GM12878 (cell line): ENCODE data around the gene PLEKHO1. TPM values are rescaled to one million over a fixed set of nuclear protein-coding genes. Genes with fewer than 3 reads are reported as not detected.

Source experiments
- ATAC-seq: fragments of 200-7000 bp; cut with Tn5 transposase; 3 replicates; pipeline ENCODE4 v1.9.1; 2020; ENCODE audit warnings: mild to moderate bottlenecking, moderate library complexity
- BruUV-seq: library from RNA; stranded (reverse); fragments of 400-500 nt; replicated peaks from 2 replicates; lab custom pipeline; 2021; lab: Mats Ljungman, UMichigan
- CTCF ChIA-PET: fragments of 300-600 bp; sonication (Branson Sonifier 250); formaldehyde crosslinking; extraction: SDS; loops from one replicate; lab custom pipeline; 2021; ENCODE audit warnings: inconsistent platforms; lab: Yijun Ruan, JAX
- POLR2A ChIA-PET: fragments of 350-600 bp; formaldehyde crosslinking; extraction: SDS; loops from one replicate; lab custom pipeline; 2021; ENCODE audit warnings: inconsistent platforms; lab: Charles Lee
- RAD21 ChIA-PET: fragments of 300-600 bp; sonication (Branson Sonifier 250); formaldehyde crosslinking; loops from one replicate; lab custom pipeline; 2023; ENCODE audit warnings: antibody characterized with exemption; ENCODE audit not compliant: unreplicated experiment; lab: Charles Lee
- SMC1A ChIA-PET: fragments of 300-600 bp; sonication (Branson Sonifier 250); formaldehyde crosslinking; loops from one replicate; lab custom pipeline; 2023; ENCODE audit not compliant: unreplicated experiment, uncharacterized antibody; lab: Charles Lee
- DNase-seq: peaks from one replicate; pipeline ENCODE4 v3.0.0-alpha.2; 2011; ENCODE audit warnings: low read depth, low spot score
- FAIRE-seq: peaks from 3 replicates; lab custom pipeline; 2011; peaks lifted over from hg19 to GRCh38; lab: Jason Lieb, UNC
- H2AFZ ChIP-seq: 2 replicates; pipeline ENCODE4 v1.6.0; 2011; ENCODE audit warnings: low read depth, low read length, control low read depth; ENCODE audit not compliant: control insufficient read depth
- H3K27ac ChIP-seq: 2 replicates; pipeline ENCODE4 v1.5.1; 2011; ENCODE audit warnings: control low read depth; ENCODE audit not compliant: control insufficient read depth, insufficient read depth
- H3K27me3 ChIP-seq, 2 experiments: replicated peaks in 1 of 2; 2 replicates each; pipeline versions ENCODE4 v1.6.0 to v1.6.1; 2011; ENCODE audit warnings: low read length in 1 of 2; ENCODE audit not compliant: control insufficient read depth in 2 of 2, insufficient read depth in 2 of 2
- H3K36me3 ChIP-seq, 2 experiments: 2 replicates each; pipeline ENCODE4 v1.5.1; 2011; ENCODE audit warnings: low read length in 1 of 2; ENCODE audit not compliant: control insufficient read depth in 2 of 2, insufficient read depth in 2 of 2
- H3K4me1 ChIP-seq: 2 replicates; pipeline ENCODE4 v1.6.1; 2011; ENCODE audit warnings: mild to moderate bottlenecking, low read length, moderate library complexity, mixed read lengths; ENCODE audit not compliant: control insufficient read depth, insufficient read depth
- H3K4me2 ChIP-seq: 2 replicates; pipeline ENCODE4 v1.6.0; 2011; ENCODE audit warnings: control low read depth; ENCODE audit not compliant: control insufficient read depth, insufficient read depth
- H3K4me3 ChIP-seq: fragments of 200-600 bp; sonication (generic); 2 replicates; pipeline ENCODE4 v1.5.1; 2016
- H3K79me2 ChIP-seq: 2 replicates; pipeline ENCODE4 v1.6.0; 2011; ENCODE audit warnings: low read length; ENCODE audit not compliant: control insufficient read depth, insufficient read depth
- H3K9ac ChIP-seq: 2 replicates; pipeline ENCODE4 v1.8.0; 2011; ENCODE audit warnings: low read length, control low read depth, mixed read lengths; ENCODE audit not compliant: control insufficient read depth, insufficient read depth
- H3K9me3 ChIP-seq: replicated peaks from 3 replicates; pipeline ENCODE4 v1.5.1; 2011; ENCODE audit warnings: mild to moderate bottlenecking, low read length; ENCODE audit not compliant: control insufficient read depth, insufficient read depth
- H4K20me1 ChIP-seq: 2 replicates; pipeline ENCODE4 v1.6.0; 2011; ENCODE audit not compliant: control insufficient read depth, insufficient read depth
- BACH1 ChIP-seq: fragments of 450-650 bp; IDR thresholded peaks from 2 replicates; pipeline ENCODE4 v1.6.1; 2017; ENCODE audit warnings: mild to moderate bottlenecking, borderline replicate concordance
- BRCA1 ChIP-seq: IDR thresholded peaks from 2 replicates; pipeline ENCODE4 v1.6.1; 2011; ENCODE audit warnings: low read depth, low read length, improper control_type of control experiment
- CREB1 ChIP-seq: IDR thresholded peaks from 2 replicates; pipeline ENCODE4 v1.6.1; 2012; ENCODE audit warnings: low read depth, mild to moderate bottlenecking, inconsistent platforms
- EGR1 ChIP-seq, 2 experiments: IDR thresholded peaks; 1 replicate in 1 of 2; 2 replicates in 1 of 2; pipeline ENCODE4 v1.6.1; 2011 to 2012; ENCODE audit warnings: low read depth in 2 of 2, low read length in 2 of 2, borderline replicate concordance in 1 of 2, mild to moderate bottlenecking in 1 of 2, moderate library complexity in 1 of 2
- MLLT1 ChIP-seq: fragments of 450-650 bp; IDR thresholded peaks from 2 replicates; pipeline ENCODE4 v1.6.1; 2016; ENCODE audit warnings: mild to moderate bottlenecking
- MYB ChIP-seq: fragments of 150-350 bp; IDR thresholded peaks from 2 replicates; pipeline ENCODE4 v1.6.1; 2014; ENCODE audit warnings: mild to moderate bottlenecking, low read depth, low read length, borderline replicate concordance
- SPI1 ChIP-seq: IDR thresholded peaks from 2 replicates; pipeline ENCODE4 v1.6.1; 2011; ENCODE audit warnings: low read depth, mild to moderate bottlenecking, low read length, moderate library complexity, borderline replicate concordance; ENCODE audit not compliant: insufficient read depth
- WGBS: methylation state at CpG from one replicate; pipeline ENCODE4 v1.1.6; 2016; ENCODE audit warnings: low lambda C conversion rate; ENCODE audit not compliant: insufficient replicate concordance, insufficient coverage; ENCODE audit errors: missing lambda C conversion rate; 5-methylcytosine and 5-hydroxymethylcytosine counted together
- in situ Hi-C: fragments of 300-500 bp; cut with MboI; formaldehyde crosslinking; loops from 9 replicates; pipeline ENCODE4 v1.14.3; 2018; ENCODE audit warnings: mixed read lengths
- intact Hi-C: fragments of 100-400 bp; cut with micrococcal nuclease; formaldehyde crosslinking; loops from one replicate; pipeline ENCODE4 v1.14.2; 2022; ENCODE audit not compliant: unreplicated experiment
- polyA plus RNA-seq, 11 experiments: library from polyadenylated mRNA; depleted of rRNA in 4 of 11; unstranded in 6 of 11; stranded (reverse) in 5 of 11; fragments of >200 nt; fragmentation: Nextera tagmentation in 4 of 11; fragmentation: Illumina TruSeq in 1 of 11; extraction: Ambion mirVana in 4 of 11; extraction: Trizol in 1 of 11; gene quantifications; 1 replicate in 1 of 11; 2 replicates in 10 of 11; pipeline versions ENCODE4 v1.2.1 to v1.2.3, GENCODE V29; 2011 to 2016; ENCODE audit warnings: inconsistent platforms in 2 of 11, missing spikeins in 2 of 11, low read depth in 1 of 11
- total RNA-seq, 4 experiments: library from RNA; depleted of rRNA in 3 of 4; stranded (reverse); fragments of >200 nt in 3 of 4; fragmentation: Illumina TruSeq in 1 of 4; extraction: Trizol in 1 of 4; gene quantifications; 2 replicates each; pipeline versions ENCODE4 v1.2.1 to v1.2.3, GENCODE V29; 2013 to 2021
- TF ChIP-seq, protein P1 (sequence below): fragments of 450-650 bp; formaldehyde crosslinking; IDR thresholded peaks from 2 replicates; pipeline ENCODE4 v1.4.0; 2020; ENCODE audit warnings: mild to moderate bottlenecking, moderate library complexity

Gene PLEKHO1
- total and polyA plus RNA-seq, 10 of the 15 experiments (the other 5 are each of a cell fraction or from before 2014, with no cell fraction given), result 5.3 to 184 (median 88.8) TPM

DNA sequence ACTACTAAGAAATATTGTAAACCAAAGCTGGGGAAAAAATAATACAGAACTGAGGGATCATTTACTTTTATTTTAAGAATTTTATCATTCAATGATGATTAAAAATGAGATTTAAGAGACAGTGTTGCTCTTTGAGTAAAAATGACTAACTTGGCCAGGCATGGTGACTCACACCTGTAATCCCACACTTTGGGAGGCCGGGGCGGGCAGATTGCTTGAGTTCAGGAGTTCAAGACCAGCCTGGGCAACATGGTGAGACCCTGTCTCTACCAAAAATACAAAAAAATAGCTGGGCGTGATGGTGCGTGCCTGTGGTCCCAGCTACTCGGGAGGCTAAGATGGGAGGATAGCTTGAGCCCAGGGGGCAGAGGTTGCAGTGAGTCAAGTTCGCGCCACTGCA is 21.8 kb upstream of the PLEKHO1 start:
- ChIA-PET RAD21 (interaction anchor here (1.1 to 1.5 kb wide), 4 partner anchors 17 to 55 kb away, joined by 3 to 4 read pairs (median 3); partner anchors contain the start of gene PLEKHO1), CTCF (interaction anchor here (0.7 to 2.1 kb wide), 8 partner anchors 12 to 166 kb away, joined by 3 to 10 read pairs (median 3); no protein-coding TSS in a partner anchor), SMC1A (interaction anchor here (1.4 to 1.7 kb wide), 3 partner anchors 9 to 13 kb away, joined by 4 to 6 read pairs (median 6); no protein-coding TSS in a partner anchor), POLR2A (interaction anchor here (0.8 to 1.1 kb wide), 2 partner anchors 15 to 23 kb away, joined by 3 to 4 read pairs; no protein-coding TSS in a partner anchor)
- Histone ChIP-seq H4K20me1 (no peaks in the 10 kb centered on the region), H3K36me3 (no peaks in the 10 kb centered on the region), H3K4me1 (no peaks in the 10 kb centered on the region), H3K79me2 (no peaks in the 10 kb centered on the region), H3K27me3 (no peaks in the 10 kb centered on the region), H3K9ac (no peak overlapping the region), H3K4me3 (no peak overlapping the region), H3K4me2 (no peak overlapping the region), H3K27ac (no peak overlapping the region), H3K9me3 (no peaks in the 10 kb centered on the region), H2AFZ (no peak overlapping the region)
- no peak for ATAC-seq
- no peak for DNase-seq
- intact Hi-C loops (no loop called here), in situ Hi-C loops (no loop called here)
- BruUV-seq, result no TSS peak
- no peak for FAIRE-seq
- TF ChIP-seq MLLT1 (no peak), SPI1 (no peak)
- WGBS, result 79% methylated on average over 6 of the region's 7 CpGs

- CTCF ChIA-PET, result interaction anchor here (1.0 to 1.2 kb wide), 3 partner anchors 9 to 55 kb away, joined by 3 to 4 read pairs (median 3); no protein-coding TSS in a partner anchor
- TF ChIP-seq SPI1, result no peak
- TF ChIP-seq BRCA1, result no peak
- TF ChIP-seq EGR1 (IDR thresholded peaks at IDR 0.05; ENCODE audit: borderline replicate concordance in 1 of 2, low read depth in 2 of 2, low read length in 2 of 2), result no peak
- no peak for TF ChIP-seq MLLT1
- TF ChIP-seq CREB1, result no peak
- no peak for TF ChIP-seq BACH1
- no peak for TF ChIP-seq MYB
- TF ChIP-seq, protein P1, sequence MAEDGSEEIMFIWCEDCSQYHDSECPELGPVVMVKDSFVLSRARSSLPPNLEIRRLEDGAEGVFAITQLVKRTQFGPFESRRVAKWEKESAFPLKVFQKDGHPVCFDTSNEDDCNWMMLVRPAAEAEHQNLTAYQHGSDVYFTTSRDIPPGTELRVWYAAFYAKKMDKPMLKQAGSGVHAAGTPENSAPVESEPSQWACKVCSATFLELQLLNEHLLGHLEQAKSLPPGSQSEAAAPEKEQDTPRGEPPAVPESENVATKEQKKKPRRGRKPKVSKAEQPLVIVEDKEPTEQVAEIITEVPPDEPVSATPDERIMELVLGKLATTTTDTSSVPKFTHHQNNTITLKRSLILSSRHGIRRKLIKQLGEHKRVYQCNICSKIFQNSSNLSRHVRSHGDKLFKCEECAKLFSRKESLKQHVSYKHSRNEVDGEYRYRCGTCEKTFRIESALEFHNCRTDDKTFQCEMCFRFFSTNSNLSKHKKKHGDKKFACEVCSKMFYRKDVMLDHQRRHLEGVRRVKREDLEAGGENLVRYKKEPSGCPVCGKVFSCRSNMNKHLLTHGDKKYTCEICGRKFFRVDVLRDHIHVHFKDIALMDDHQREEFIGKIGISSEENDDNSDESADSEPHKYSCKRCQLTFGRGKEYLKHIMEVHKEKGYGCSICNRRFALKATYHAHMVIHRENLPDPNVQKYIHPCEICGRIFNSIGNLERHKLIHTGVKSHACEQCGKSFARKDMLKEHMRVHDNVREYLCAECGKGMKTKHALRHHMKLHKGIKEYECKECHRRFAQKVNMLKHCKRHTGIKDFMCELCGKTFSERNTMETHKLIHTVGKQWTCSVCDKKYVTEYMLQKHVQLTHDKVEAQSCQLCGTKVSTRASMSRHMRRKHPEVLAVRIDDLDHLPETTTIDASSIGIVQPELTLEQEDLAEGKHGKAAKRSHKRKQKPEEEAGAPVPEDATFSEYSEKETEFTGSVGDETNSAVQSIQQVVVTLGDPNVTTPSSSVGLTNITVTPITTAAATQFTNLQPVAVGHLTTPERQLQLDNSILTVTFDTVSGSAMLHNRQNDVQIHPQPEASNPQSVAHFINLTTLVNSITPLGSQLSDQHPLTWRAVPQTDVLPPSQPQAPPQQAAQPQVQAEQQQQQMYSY (CRISPR knock-in tag), result no peak
These were observed 17.3 kb upstream of the PLEKHO1 start for GRCh38 chr1:150132372-150132771.

More at GRCh38 chr1:150132372-150132771, 17.3 kb upstream of the PLEKHO1 start:
- Histone ChIP-seq H3K27me3 (no peaks in the 10 kb centered on the region), H3K36me3 (no peaks in the 10 kb centered on the region), H3K4me3 (no peak overlapping the region), H3K4me1 (no peaks in the 10 kb centered on the region), H3K4me2 (no peak overlapping the region), H3K27ac (no peak overlapping the region), H4K20me1 (no peaks in the 10 kb centered on the region), H3K9ac (no peak overlapping the region), H3K9me3 (no peaks in the 10 kb centered on the region), H3K79me2 (no peaks in the 10 kb centered on the region), H2AFZ (no peak overlapping the region)
- ChIA-PET POLR2A (no interaction called here), RAD21 (interaction anchor here (1.7 kb wide), 1 partner anchor 27 kb away, joined by 3 read pairs; no protein-coding TSS in a partner anchor), SMC1A (interaction anchor here (0.7 to 1.4 kb wide), 2 partner anchors 8 to 36 kb away, joined by 3 to 4 read pairs; no protein-coding TSS in a partner anchor)
- no TSS peak for BruUV-seq
- FAIRE-seq (no peak), DNase-seq (no peak), ATAC-seq (no peak)
- 100% methylated on average over 1 of the region's 1 CpG for WGBS
- intact Hi-C loops, result no loop called here
- in situ Hi-C loops, result no loop called here
